HUDEP-2 (cell line): ENCODE measurements around the gene TOMM40.
"Not testable (repeated sequence)": the region's sequence is repeated elsewhere in the genome, so short reads cannot be mapped to it uniquely, and the experiment has no call there.

Source experiments
- DNase-seq, 76 experiments: peaks; one replicate each; lab custom pipeline; 2025; ENCODE audit not compliant: unreplicated experiment in 76 of 76; lab: John Stamatoyannopoulos, UW

Gene TOMM40

GRCh38 chr19:44893332-44894051 lies 2.4 kb downstream of the TOMM40 start:
- DNase-seq, result no peak

DNA sequence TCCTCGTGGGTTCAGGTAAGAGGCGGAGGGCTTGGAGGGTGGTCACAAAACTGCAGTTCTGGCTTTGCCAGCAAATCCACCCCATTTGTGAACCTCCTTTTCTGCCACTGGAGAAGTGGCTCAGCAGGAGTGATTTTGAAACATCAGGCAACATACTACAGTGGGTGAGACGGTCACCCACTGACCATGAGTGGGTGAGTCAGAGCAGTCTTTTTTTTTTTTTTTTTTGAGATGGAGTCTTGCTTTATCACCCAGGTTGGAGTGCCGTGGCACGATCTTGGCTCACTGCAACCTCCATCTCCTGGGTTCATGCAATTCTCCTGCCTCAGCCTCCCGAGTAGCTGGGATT lies 3.0 kb downstream of the TOMM40 start:
- DNase-seq, result no peak

- DNase-seq, result no peak
Observed at GRCh38 chr19:44894946-44895345, 3.9 kb downstream of the TOMM40 start.

DNA sequence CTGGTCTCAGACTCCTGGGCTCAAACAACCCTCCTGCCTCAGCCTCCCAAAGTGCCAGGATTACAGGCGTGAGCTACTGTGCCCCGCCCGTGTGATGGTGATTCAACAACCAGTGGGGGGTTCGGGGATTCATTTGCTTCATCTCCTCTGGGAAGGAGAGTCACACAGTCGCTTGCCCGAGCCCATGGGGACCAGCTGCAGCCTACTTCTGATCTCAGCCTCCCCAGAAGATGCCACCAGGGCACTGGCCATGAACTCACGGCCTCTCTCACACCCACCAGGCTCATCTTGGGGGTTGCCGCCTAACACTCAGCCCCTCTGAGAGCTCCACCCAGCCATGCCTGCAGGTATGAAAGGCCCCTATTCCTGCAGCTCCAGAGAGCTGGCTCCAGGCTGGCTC lies 6.8 kb downstream of the TOMM40 start:
- DNase-seq, result no peak

DNA sequence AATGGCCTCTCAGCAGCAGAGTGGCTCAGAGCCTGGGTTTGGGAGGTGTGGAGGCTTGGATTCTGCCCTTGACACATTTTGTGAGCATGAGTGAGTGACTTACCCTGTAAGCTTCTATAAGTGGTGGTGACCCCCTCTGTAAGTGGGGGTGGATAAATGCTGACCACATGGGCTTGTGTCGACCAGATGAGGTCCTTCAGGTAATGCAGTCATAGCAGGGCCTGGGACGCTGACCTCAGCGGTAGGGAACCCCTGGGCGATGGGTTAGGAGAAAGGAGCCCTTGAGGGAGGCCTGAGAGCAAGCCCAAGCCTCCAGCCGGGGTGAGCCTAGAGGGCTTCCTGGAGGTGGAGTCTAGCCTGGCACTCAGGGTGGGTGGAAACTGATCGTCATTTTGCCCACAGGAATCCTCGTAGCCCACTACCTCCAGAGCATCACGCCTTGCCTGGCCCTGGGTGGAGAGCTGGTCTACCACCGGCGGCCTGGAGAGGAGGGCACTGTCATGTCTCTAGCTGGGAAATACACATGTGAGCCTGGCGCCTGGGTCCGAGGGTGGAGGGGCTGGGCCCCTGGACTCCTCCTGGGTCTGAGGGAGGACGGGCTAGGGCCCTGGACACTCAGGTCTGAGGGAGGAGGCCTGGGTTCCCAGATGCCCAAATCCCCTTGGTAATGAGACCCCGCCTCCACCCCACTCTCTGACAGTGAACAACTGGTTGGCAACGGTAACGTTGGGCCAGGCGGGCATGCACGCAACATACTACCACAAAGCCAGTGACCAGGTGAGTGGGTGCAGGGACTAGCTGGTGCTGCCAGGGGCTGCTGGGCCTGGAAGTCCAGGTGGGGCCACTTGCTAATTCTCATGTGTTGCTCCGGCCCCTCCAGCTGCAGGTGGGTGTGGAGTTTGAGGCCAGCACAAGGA lies 9.5 kb downstream of the TOMM40 start:
- no peak for DNase-seq

- no peak for DNase-seq
Observed at GRCh38 chr19:44903216-44903601, 12.2 kb downstream of the TOMM40 start.

- peak in 73 of 76 experiments; percentile 5 to 96 (median 69) for DNase-seq
Observed at GRCh38 chr19:44903602-44904425, 12.8 kb downstream of the TOMM40 start.

GRCh38 chr19:44904426-44904994 lies 13.5 kb downstream of the TOMM40 start:
- DNase-seq, result peak in 7 of 76 experiments; percentile 11 to 43 (median 26)

GRCh38 chr19:44905437-44906160 lies 14.5 kb downstream of the TOMM40 start, which contains the start of gene APOE:
APOE (plus strand) TSS chr19:44905796; CDS start chr19:44906625, 829 bp downstream.
- DNase-seq, result peak in 2 of 76 experiments; percentile 40 to 52

DNA sequence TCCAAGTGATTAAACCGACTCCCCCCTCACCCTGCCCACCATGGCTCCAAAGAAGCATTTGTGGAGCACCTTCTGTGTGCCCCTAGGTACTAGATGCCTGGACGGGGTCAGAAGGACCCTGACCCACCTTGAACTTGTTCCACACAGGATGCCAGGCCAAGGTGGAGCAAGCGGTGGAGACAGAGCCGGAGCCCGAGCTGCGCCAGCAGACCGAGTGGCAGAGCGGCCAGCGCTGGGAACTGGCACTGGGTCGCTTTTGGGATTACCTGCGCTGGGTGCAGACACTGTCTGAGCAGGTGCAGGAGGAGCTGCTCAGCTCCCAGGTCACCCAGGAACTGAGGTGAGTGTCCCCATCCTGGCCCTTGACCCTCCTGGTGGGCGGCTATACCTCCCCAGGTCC lies 16.6 kb downstream of the TOMM40 start:
- no peak for DNase-seq

DNA sequence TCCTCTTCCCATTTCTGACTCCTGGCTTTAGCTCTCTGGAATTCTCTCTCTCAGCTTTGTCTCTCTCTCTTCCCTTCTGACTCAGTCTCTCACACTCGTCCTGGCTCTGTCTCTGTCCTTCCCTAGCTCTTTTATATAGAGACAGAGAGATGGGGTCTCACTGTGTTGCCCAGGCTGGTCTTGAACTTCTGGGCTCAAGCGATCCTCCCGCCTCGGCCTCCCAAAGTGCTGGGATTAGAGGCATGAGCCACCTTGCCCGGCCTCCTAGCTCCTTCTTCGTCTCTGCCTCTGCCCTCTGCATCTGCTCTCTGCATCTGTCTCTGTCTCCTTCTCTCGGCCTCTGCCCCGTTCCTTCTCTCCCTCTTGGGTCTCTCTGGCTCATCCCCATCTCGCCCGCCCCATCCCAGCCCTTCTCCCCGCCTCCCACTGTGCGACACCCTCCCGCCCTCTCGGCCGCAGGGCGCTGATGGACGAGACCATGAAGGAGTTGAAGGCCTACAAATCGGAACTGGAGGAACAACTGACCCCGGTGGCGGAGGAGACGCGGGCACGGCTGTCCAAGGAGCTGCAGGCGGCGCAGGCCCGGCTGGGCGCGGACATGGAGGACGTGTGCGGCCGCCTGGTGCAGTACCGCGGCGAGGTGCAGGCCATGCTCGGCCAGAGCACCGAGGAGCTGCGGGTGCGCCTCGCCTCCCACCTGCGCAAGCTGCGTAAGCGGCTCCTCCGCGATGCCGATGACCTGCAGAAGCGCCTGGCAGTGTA lies 17.2 kb downstream of the TOMM40 start:
- no peak for DNase-seq

GRCh38 chr19:44908836-44909261 lies 17.8 kb downstream of the TOMM40 start:
- DNase-seq, result no peak

DNA sequence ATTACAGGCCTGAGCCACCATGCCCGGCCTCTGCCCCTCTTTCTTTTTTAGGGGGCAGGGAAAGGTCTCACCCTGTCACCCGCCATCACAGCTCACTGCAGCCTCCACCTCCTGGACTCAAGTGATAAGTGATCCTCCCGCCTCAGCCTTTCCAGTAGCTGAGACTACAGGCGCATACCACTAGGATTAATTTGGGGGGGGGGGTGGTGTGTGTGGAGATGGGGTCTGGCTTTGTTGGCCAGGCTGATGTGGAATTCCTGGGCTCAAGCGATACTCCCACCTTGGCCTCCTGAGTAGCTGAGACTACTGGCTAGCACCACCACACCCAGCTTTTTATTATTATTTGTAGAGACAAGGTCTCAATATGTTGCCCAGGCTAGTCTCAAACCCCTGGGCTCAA lies 18.7 kb downstream of the TOMM40 start:
- peak in 52 of 76 experiments; percentile 9 to 67 (median 40) for DNase-seq

DNA sequence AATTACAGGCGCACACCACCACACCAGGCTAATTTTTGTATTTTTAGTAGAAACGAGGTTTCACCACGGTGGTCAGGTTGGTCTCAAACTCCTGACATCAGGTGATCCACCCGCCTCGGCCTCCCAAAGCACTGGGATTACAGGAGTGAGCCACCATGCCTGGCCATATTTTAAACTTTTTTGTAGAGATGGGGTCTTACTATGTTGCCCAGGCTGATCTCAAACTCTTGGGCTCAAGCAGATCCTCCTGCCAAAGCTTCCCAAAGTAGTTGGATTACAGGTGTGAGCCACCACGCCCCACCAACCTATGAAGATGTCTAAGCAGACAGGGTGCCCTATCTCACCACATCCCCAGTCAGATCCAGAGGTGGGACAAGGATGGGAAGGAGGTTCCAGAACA lies 20.8 kb downstream of the TOMM40 start:
- DNase-seq, result not testable (repeated sequence)

GRCh38 chr19:44912854-44913253 lies 21.8 kb downstream of the TOMM40 start:
- DNase-seq, result peak in 73 of 76 experiments; percentile 15 to 94 (median 79)

DNA sequence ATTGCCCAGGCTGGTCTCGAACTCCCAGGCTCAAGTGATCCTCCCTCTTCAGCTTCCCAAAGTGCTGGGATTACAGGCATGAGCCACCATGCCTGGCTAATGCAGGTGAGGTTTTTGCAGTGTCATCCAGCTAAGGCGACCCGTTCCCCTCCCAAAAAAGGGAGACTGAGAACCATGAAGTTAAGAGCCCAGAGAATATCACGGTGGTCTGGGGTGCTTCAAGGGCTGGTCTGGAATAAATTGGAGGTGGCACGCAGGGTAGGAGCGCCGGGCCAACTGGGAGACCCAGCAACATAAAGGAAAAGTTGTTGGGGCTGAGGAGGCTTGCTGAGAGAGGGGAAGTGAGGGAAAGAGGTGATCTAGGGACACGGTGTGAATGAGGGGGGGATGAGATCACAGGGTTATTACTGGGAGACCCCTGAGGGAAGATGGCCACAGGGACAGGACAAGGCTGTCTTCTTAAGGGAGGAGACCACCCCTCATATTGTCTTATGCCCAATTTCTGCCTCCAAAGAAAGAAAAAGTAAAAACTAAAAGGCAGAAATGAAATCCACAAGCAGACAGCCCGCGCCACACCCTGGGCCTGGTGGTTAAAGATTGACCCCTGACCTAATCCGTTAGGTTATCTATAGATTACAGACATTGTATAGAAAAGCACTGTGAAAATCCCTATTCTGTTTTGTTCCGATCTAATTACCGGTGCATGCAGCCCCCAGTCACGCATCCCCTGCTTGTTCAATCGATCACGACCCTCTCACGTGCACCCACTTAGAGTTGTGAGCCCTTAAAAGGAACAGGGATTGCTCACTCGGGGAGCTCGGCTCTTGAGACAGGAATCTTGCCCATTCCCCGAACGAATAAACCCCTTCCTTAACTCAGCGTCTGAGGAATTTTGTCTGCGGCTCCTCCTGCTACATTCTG lies 22.7 kb downstream of the TOMM40 start:
- DNase-seq, result peak in 71 of 76 experiments; percentile 22 to 85 (median 68)

GRCh38 chr19:44914433-44915206 lies 23.6 kb downstream of the TOMM40 start, which contains the start of gene APOC1:
APOC1 (plus strand) TSS chr19:44914608; CDS start chr19:44914892, 284 bp downstream.
- DNase-seq, result peak in 74 of 76 experiments; percentile 4 to 88 (median 74)
